Fibroblast of skin of left biceps (primary cell): Measurements from ENCODE around the gene ASPA.

ENCODE experiments used
- DNase-seq, 2 experiments: peaks; one replicate each; pipeline ENCODE4 v3.0.0-alpha.2; 2013; ENCODE audit warnings: low read depth in 2 of 2

ASPA gene

DNA sequence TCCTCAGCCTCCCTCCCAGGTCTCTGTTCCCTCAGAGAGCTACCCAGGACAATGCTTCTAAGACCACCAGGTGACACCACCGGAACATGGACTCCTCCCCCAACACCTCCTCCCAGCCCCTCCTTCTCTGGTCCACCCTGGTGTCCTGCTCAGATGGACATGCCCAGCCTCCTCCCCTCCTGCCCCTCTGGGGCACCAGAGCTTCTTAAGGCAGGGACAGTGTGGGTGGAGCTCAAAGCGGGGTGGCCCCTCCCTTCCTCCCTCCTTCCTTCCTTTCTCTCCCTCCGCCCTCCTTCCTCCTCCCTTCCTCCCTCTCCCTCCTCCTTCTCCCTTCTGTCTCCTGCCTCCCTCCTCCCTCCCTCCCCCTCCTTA, 59.1 kb downstream of the ASPA start:
- no peak for DNase-seq

GRCh38 chr17:3535253-3535995, 59.6 kb downstream of the ASPA start:
- DNase-seq, result peak; percentile 42 to 47

DNA sequence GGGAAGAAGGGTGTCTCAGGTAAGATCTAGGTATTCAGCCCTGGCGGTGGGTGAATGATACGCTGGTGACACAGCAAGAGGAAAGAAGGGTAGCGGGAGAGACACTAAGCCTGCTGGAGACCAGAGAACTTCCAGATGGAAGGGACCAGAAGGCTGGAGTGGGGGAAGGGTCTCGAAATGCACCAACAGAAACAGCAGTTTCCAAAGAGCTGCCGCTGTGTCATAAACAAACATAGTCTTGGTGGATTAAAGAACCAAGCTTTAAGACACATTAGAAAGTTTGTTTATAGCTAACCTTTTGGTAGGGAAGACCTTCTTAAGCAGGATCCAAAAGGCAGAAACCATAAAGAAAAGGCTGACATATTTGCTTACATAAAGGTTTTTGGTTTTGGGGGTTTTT, 60.9 kb downstream of the ASPA start:
- no peak for DNase-seq

GRCh38 chr17:3539881-3540540, 64.2 kb downstream of the ASPA start:
- DNase-seq, result no peak

GRCh38 chr17:3542410-3543088, 66.8 kb downstream of the ASPA start:
- no peak for DNase-seq

- DNase-seq, result no peak
These were observed 67.7 kb downstream of the ASPA start for GRCh38 chr17:3543453-3543852.

DNA sequence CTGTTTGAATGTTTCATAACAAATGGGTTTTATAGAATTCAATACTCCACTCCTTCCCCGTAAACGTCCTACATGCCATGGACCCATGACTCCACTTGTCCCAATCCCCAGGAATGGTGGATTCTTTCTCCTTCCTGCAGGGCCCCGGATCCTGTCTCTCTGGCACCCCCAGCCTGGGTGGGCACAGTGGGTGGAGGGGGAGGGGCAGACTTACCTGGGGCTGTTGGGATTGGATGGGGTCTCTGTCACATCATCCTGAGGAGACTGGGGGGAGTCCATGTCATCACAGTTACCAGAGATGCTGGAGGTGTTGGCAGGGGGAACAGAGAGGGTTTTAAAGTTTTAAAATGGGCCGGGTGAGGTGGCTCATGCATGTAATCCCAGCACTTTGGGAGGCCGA, 68.6 kb downstream of the ASPA start:
- DNase-seq, result no peak

GRCh38 chr17:3545151-3545550, 69.4 kb downstream of the ASPA start:
- no peak for DNase-seq

DNA sequence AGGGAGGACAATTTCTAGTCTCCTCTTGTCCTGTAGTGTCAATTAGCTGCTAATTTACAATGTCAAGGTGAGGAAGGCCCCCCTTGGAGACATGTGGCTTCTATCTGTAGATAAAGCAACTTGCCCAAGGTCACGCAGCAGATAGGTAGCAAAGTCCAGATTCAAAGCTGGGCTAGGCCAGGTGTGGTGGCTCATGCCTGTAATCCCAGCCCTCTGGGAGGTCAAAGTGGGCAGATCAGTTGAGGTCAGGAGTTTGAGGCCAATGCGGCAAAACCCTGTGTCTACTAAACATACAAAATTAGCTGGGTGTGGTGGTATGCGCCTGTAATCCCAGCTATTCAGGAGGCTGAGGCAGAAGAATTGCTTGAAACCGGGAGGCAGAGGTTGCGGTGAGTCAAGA, 70.7 kb downstream of the ASPA start:
- no peak for DNase-seq

DNA sequence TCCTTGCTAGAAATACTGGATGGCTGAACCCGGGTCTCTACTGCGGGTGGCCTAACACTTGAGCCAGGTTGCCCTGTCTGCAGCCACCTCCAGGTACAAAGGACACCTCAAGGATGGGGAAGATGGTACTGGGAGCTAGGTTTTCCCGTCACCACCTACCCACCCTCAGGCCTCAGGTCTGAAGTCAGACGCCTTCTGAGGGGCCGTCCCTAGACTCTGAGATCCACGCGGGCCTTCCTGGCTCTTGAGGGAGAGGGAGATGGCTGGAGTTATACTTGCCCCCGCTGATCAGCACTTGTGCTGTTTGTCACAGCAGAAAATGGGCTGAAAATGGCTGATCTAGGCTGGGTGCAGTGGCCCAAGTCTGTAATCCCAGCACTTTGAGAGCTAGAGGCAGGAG, 71.2 kb downstream of the ASPA start:
- DNase-seq, result no peak

DNA sequence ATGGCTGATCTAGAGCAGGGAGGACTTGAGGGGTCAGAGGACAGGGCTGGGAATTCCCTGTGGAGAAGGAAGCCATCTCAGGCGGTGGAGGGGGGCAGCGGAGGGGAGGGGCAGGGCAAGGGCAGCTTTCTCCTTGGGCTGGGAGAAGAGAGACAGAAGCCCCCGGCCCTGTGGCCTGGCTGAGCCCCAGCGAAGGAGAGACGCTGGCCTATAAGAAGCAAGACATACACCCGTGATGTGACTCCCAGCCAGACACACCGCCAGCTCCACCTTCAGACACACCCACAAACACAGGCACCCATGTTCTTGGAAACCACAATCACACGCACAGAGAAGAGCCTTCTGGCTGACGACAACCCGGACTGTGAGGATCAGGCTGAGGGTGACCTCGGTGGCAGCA, 71.8 kb downstream of the ASPA start:
- DNase-seq, result no peak

GRCh38 chr17:3549610-3550162, 73.9 kb downstream of the ASPA start:
- DNase-seq, result no peak

DNA sequence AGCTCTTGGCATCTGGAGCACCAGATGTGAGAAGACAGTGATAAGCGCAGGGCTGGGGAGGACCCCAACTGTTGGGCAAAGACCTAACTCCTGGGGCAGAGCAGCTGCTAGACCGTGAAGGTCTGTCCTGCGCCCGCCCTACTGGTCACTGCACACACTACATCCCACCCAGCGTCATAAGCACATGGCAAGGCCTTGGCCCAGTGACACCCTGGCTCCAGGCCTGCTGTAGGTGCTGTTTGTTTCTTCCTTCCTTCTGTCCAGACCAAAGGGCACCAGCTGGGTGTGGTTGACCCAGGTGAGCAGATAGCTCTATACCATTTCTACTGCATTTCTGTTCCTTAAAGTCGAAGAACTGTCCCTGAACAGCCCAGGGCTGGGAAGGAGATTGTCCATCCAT, 75.4 kb downstream of the ASPA start:
- DNase-seq, result no peak

DNA sequence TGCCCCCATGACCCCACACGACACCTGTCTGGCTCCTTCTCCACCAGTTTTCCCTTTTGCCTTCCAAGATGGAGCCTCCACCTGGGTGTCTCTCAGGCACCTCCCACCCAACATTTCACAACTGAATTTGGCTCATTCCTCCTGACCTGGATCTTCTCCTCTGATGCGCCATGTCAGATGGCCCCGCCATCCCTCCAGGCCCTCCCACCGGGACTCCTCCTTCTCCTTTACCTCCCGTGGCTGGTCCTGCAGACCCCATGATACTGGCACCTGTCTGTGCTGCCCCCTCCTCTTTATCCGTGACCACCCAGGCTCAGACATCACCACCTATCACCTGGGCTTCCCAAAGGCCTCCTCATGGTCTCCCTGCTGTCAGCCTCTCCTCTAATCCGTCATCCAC, 77.1 kb downstream of the ASPA start:
- DNase-seq, result no peak
